K562 (cell line): Measurements from ENCODE around the gene VWA7. TPM values are rescaled to one million over a fixed set of nuclear protein-coding genes. Genes with fewer than 3 reads are reported as not detected.

Source experiments
- CBX8 ChIP-seq: fragments of 200-600 bp; sonication (generic); IDR thresholded peaks from 2 replicates; pipeline ENCODE4 v1.6.1; 2012; ENCODE audit warnings: borderline replicate concordance, mixed run types, low read depth, mild to moderate bottlenecking, moderate library complexity, mixed read lengths, low read length, control low read depth, inconsistent platforms; ENCODE audit not compliant: poor library complexity, severe bottlenecking; ENCODE audit errors: extremely low read depth
- E2F3 ChIP-seq: fragments of 250-450 bp; sonication (Bioruptor Pico); IDR thresholded peaks from 2 replicates; pipeline ENCODE4 v1.4.0; 2020; ENCODE audit warnings: mild to moderate bottlenecking
- ERF ChIP-seq: fragments of 450-650 bp; formaldehyde crosslinking; IDR thresholded peaks from 2 replicates; pipeline ENCODE4 v1.4.0; 2020; ENCODE audit warnings: mild to moderate bottlenecking, mixed read lengths
- ETS1 ChIP-seq: conservative IDR thresholded peaks from 2 replicates; pipeline ENCODE4 v1.6.1; 2011; ENCODE audit warnings: low read depth, mild to moderate bottlenecking, low read length; ENCODE audit not compliant: control insufficient read depth
- FIP1L1 ChIP-seq: fragments of 200-400 bp; formaldehyde crosslinking; IDR thresholded peaks from 2 replicates; pipeline ENCODE4 v1.6.1; 2018; ENCODE audit warnings: mild to moderate bottlenecking, low read depth, low read length; ENCODE audit not compliant: poor library complexity, severe bottlenecking
- FOXK1 ChIP-seq: sonication (generic); formaldehyde crosslinking; IDR thresholded peaks from 2 replicates; pipeline ENCODE4 v1.8.0; 2022; ENCODE audit warnings: missing genetic modification reagents, mild to moderate bottlenecking, borderline replicate concordance
- HEY1 ChIP-seq: fragments of 250-450 bp; sonication (Bioruptor Pico); IDR thresholded peaks from 2 replicates; pipeline ENCODE4 v1.5.0; 2020; ENCODE audit warnings: mild to moderate bottlenecking, moderate library complexity, borderline replicate concordance
- KLF10 ChIP-seq: fragments of 250-450 bp; sonication (Bioruptor Pico); IDR thresholded peaks from 2 replicates; pipeline ENCODE4 v1.6.1; 2021; ENCODE audit warnings: matching md5 sums
- NCOA1 ChIP-seq: fragments of 450-650 bp; IDR thresholded peaks from 2 replicates; pipeline ENCODE4 v1.6.1; 2016; ENCODE audit warnings: low read depth
- NCOA4 ChIP-seq: fragments of 450-650 bp; IDR thresholded peaks from 2 replicates; pipeline ENCODE4 v1.6.1; 2018; ENCODE audit warnings: mild to moderate bottlenecking; ENCODE audit not compliant: partially characterized antibody
- NFATC3 ChIP-seq: fragments of 450-650 bp; IDR thresholded peaks from 2 replicates; pipeline ENCODE4 v1.6.1; 2017; ENCODE audit warnings: mild to moderate bottlenecking
- PHF8 ChIP-seq: fragments of 200-600 bp; sonication (generic); IDR thresholded peaks from 2 replicates; pipeline ENCODE4 v1.6.1; 2012; ENCODE audit warnings: mixed run types, mild to moderate bottlenecking, inconsistent platforms, low read length, moderate library complexity, borderline replicate concordance
- POLR3A ChIP-seq: IDR thresholded peaks from 2 replicates; pipeline ENCODE4 v1.6.1; 2011; ENCODE audit warnings: borderline replicate concordance, mild to moderate bottlenecking, moderate library complexity; ENCODE audit not compliant: insufficient read length, insufficient read depth; ENCODE audit errors: extremely low read depth
- PTTG1 ChIP-seq: fragments of 450-650 bp; IDR thresholded peaks from 2 replicates; pipeline ENCODE4 v1.6.1; 2016; ENCODE audit warnings: low read depth, mild to moderate bottlenecking, missing genetic modification characterization, missing compliant biosample characterization
- RBM34 ChIP-seq: fragments of 200-400 bp; formaldehyde crosslinking; IDR thresholded peaks from 2 replicates; pipeline ENCODE4 v1.6.1; 2018; ENCODE audit warnings: low read length, borderline replicate concordance; ENCODE audit not compliant: insufficient read depth
- SIX5 ChIP-seq, 2 experiments: IDR thresholded peaks; 2 replicates each; pipeline ENCODE4 v1.6.1; 2011; ENCODE audit warnings: low read length in 2 of 2, borderline replicate concordance in 1 of 2, low read depth in 1 of 2, mild to moderate bottlenecking in 1 of 2, moderate library complexity in 1 of 2; ENCODE audit not compliant: insufficient read depth in 1 of 2
- TCF15 ChIP-seq: fragments of 250-450 bp; sonication (Bioruptor Pico); IDR thresholded peaks from 2 replicates; pipeline ENCODE4 v1.8.0; 2022; ENCODE audit warnings: moderate library complexity, mild to moderate bottlenecking, inconsistent platforms
- TCF7L2 ChIP-seq: fragments of 150-350 bp; IDR thresholded peaks from 2 replicates; pipeline ENCODE4 v1.6.1; 2016; ENCODE audit warnings: low read depth, mild to moderate bottlenecking, low read length, moderate library complexity
- TRIM24 ChIP-seq, 2 experiments: fragments of 450-650 bp; IDR thresholded peaks; 2 replicates each; pipeline ENCODE4 v1.6.1; 2016
- ZFP1 ChIP-seq: fragments of 450-650 bp; formaldehyde crosslinking; IDR thresholded peaks from 2 replicates; pipeline ENCODE4 v1.4.0; 2020; ENCODE audit warnings: mild to moderate bottlenecking, mixed read lengths
- ZNF121 ChIP-seq: sonication (generic); formaldehyde crosslinking; conservative IDR thresholded peaks from 2 replicates; pipeline ENCODE4 v1.8.0; 2022; ENCODE audit warnings: missing genetic modification reagents
- ZNF316 ChIP-seq: fragments of 450-650 bp; IDR thresholded peaks from 2 replicates; pipeline ENCODE4 v1.6.1; 2016
- ZNF57 ChIP-seq: fragments of 450-650 bp; formaldehyde crosslinking; IDR thresholded peaks from 2 replicates; pipeline ENCODE4 v1.4.0; 2020; ENCODE audit warnings: mild to moderate bottlenecking, moderate library complexity
- ZNF780A ChIP-seq: fragments of 250-450 bp; sonication (Bioruptor Pico); IDR thresholded peaks from 2 replicates; pipeline ENCODE4 v1.5.0; 2021; ENCODE audit warnings: mild to moderate bottlenecking
- polyA plus RNA-seq, 8 experiments: library from polyadenylated mRNA; depleted of rRNA in 4 of 8; stranded (reverse) in 5 of 8; unstranded in 3 of 8; fragments of >200 nt; fragmentation: Nextera tagmentation in 2 of 8; fragmentation: Illumina TruSeq in 1 of 8; extraction: Ambion mirVana in 2 of 8; extraction: Trizol in 1 of 8; gene quantifications; 2 replicates each; pipeline versions ENCODE4 v1.2.1 to v1.2.3, GENCODE V29; 2011 to 2014; ENCODE audit warnings: inconsistent platforms in 1 of 8, missing spikeins in 1 of 8
- total RNA-seq, 7 experiments: library from RNA; depleted of rRNA in 6 of 7; stranded (reverse); fragments of >200 nt in 6 of 7; fragmentation: Illumina TruSeq in 2 of 7; extraction: Trizol in 2 of 7; gene quantifications; 2 replicates each; pipeline versions ENCODE4 v1.2.1 to v1.2.3, GENCODE V29; 2011 to 2021; ENCODE audit warnings: low replicate concordance in 1 of 7
- TF ChIP-seq, protein P1 (sequence below): fragments of 250-450 bp; sonication (Bioruptor Pico); IDR thresholded peaks from 2 replicates; pipeline ENCODE4 v1.8.0; 2022; ENCODE audit warnings: inconsistent platforms, mild to moderate bottlenecking, moderate library complexity, borderline replicate concordance
- TF ChIP-seq, protein P2 (sequence below): fragments of 450-650 bp; conservative IDR thresholded peaks from 2 replicates; pipeline ENCODE4 v1.6.1; 2016; ENCODE audit warnings: missing genetic modification characterization, low read depth, mild to moderate bottlenecking, control low read depth, missing compliant biosample characterization

Gene VWA7
- total and polyA plus RNA-seq, 9 of the 15 experiments (the other 6 are each of a cell fraction or from before 2014, with no cell fraction given): 0.18 to 2.9 (median 0.95) TPM

- TF ChIP-seq ZFP1 (CRISPR knock-in tag): peak; percentile 46; the same call in 1 of the 2 replicates
- TF ChIP-seq FIP1L1: no peak
- no peak for TF ChIP-seq CBX8
- TF ChIP-seq RBM34: no peak
- no peak for TF ChIP-seq FOXK1 (CRISPR knock-in tag)
- TF ChIP-seq TRIM24 (IDR thresholded peaks at IDR 0.05): peak in 1 of 2 experiments; percentile 18; a peak in 1 of 4 replicates
- TF ChIP-seq SIX5 (IDR thresholded peaks at IDR 0.05; ENCODE audit: borderline replicate concordance in 1 of 2, insufficient read depth in 1 of 2, low read depth in 1 of 2, low read length in 2 of 2): no peak
- peak; percentile 58; the same call in 1 of the 2 replicates for TF ChIP-seq ETS1
- TF ChIP-seq TCF15: no peak
- TF ChIP-seq E2F3 (CRISPR knock-in tag): peak; percentile 60; the same call in 1 of the 2 replicates
- TF ChIP-seq PTTG1 (tag): no peak
- peak; percentile 94 for TF ChIP-seq ERF (CRISPR knock-in tag)
- TF ChIP-seq PHF8: no peak; the same call in 1 of the 2 replicates
- TF ChIP-seq NFATC3: no peak
- no peak for TF ChIP-seq ZNF121 (CRISPR knock-in tag)
- TF ChIP-seq NCOA4: no peak
- TF ChIP-seq ZNF57 (CRISPR knock-in tag): no peak
- no peak for TF ChIP-seq ZNF780A (CRISPR knock-in tag)
- no peak for TF ChIP-seq ZNF316
- peak; percentile 13; the same call in 1 of the 2 replicates for TF ChIP-seq NCOA1
- TF ChIP-seq KLF10 (CRISPR knock-in tag): no peak
- TF ChIP-seq POLR3A: no peak
- TF ChIP-seq HEY1 (CRISPR knock-in tag): no peak
- TF ChIP-seq, protein P1, sequence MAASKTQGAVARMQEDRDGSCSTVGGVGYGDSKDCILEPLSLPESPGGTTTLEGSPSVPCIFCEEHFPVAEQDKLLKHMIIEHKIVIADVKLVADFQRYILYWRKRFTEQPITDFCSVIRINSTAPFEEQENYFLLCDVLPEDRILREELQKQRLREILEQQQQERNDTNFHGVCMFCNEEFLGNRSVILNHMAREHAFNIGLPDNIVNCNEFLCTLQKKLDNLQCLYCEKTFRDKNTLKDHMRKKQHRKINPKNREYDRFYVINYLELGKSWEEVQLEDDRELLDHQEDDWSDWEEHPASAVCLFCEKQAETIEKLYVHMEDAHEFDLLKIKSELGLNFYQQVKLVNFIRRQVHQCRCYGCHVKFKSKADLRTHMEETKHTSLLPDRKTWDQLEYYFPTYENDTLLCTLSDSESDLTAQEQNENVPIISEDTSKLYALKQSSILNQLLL (CRISPR knock-in tag): no peak
- TF ChIP-seq, protein P2, sequence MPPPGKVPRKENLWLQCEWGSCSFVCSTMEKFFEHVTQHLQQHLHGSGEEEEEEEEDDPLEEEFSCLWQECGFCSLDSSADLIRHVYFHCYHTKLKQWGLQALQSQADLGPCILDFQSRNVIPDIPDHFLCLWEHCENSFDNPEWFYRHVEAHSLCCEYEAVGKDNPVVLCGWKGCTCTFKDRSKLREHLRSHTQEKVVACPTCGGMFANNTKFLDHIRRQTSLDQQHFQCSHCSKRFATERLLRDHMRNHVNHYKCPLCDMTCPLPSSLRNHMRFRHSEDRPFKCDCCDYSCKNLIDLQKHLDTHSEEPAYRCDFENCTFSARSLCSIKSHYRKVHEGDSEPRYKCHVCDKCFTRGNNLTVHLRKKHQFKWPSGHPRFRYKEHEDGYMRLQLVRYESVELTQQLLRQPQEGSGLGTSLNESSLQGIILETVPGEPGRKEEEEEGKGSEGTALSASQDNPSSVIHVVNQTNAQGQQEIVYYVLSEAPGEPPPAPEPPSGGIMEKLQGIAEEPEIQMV (tag): no peak
- TF ChIP-seq TCF7L2: peak; percentile 61; the same call in 1 of the 2 replicates
Measured at GRCh38 chr6:31814677-31815024, 37.5 kb upstream of the VWA7 start (continued).
